Dermis blood vessel endothelial cell (primary cell): ENCODE data around the gene ANKRD34A. TPM values are rescaled to one million over a fixed set of nuclear protein-coding genes. Genes with fewer than 3 reads are reported as not detected.
A peak's percentile ranks its signal among the peaks of the same experiment; 100 is the strongest.

Source experiments
- DNase-seq: peaks from one replicate; pipeline ENCODE4 v3.0.0; 2010
- total RNA-seq: library from RNA; depleted of rRNA; stranded (reverse); fragments of >200 nt; gene quantifications from 2 replicates; pipeline ENCODE4 v1.2.3, GENCODE V29; 2014

ANKRD34A gene
- total RNA-seq = under 0.01 TPM in 2 replicates

- DNase-seq = peak; percentile 94
Measured at GRCh38 chr1:145964328-145965118, at the start of gene ANKRD34A, which contains the start of gene POLR3GL. ANKRD34A (minus strand) TSS chr1:145964575; CDS start chr1:145961759, 2,816 bp downstream. POLR3GL (plus strand) TSS chr1:145964690; CDS start chr1:145974866, 10,176 bp downstream.

GRCh38 chr1:146013559-146013922 is 49.2 kb upstream of the ANKRD34A start:
- no peak for DNase-seq

GRCh38 chr1:146012703-146013558 is 48.6 kb upstream of the ANKRD34A start:
- DNase-seq = peak; percentile 90

GRCh38 chr1:146010126-146010738 is 45.9 kb upstream of the ANKRD34A start:
- peak; percentile 20 for DNase-seq

GRCh38 chr1:146007489-146008133 is 43.2 kb upstream of the ANKRD34A start:
- no peak for DNase-seq

- no peak for DNase-seq
Measured at GRCh38 chr1:146001709-146002108, 37.3 kb upstream of the ANKRD34A start.

- no peak for DNase-seq
Measured at GRCh38 chr1:145999321-146000024, 35.1 kb upstream of the ANKRD34A start.

GRCh38 chr1:145997718-145998023 is 33.3 kb upstream of the ANKRD34A start:
- DNase-seq = no peak

GRCh38 chr1:145997016-145997717 is 32.8 kb upstream of the ANKRD34A start:
- no peak for DNase-seq

GRCh38 chr1:145996433-145997015 is 32.1 kb upstream of the ANKRD34A start, which contains the start of gene TXNIP:
TXNIP (minus strand) TSS chr1:145996579; CDS start chr1:145996266, 313 bp downstream.
- peak; percentile 98 for DNase-seq

- no peak for DNase-seq
Measured at GRCh38 chr1:145995964-145996432, 31.6 kb upstream of the ANKRD34A start.

- no peak for DNase-seq
Measured at GRCh38 chr1:145995148-145995881, 30.9 kb upstream of the ANKRD34A start.

GRCh38 chr1:145994391-145995120 is 30.2 kb upstream of the ANKRD34A start:
- no peak for DNase-seq

- DNase-seq = no peak
Measured at GRCh38 chr1:145993618-145994390, 29.4 kb upstream of the ANKRD34A start.

- DNase-seq = no peak
Measured at GRCh38 chr1:145992958-145993617, 28.7 kb upstream of the ANKRD34A start.

GRCh38 chr1:145992502-145992936 is 28.1 kb upstream of the ANKRD34A start:
- no peak for DNase-seq

- DNase-seq = no peak
Measured at GRCh38 chr1:145991735-145992412, 27.5 kb upstream of the ANKRD34A start.
